Esophagus muscularis mucosa (tissue), 4 donors: ENCODE measurements around the gene SCAMP1.

ENCODE experiments used
- CTCF ChIP-seq, 3 experiments: fragments of 200-600 bp in 2 of 3; fragments of 450-650 bp in 1 of 3; sonication (generic) in 2 of 3; IDR thresholded peaks; one replicate each; pipeline ENCODE4 v1.5.1; 2017 to 2019; ENCODE audit warnings: antibody characterized with exemption in 3 of 3, mild to moderate bottlenecking in 2 of 3, moderate library complexity in 1 of 3
- EP300 ChIP-seq: sonication (generic); formaldehyde crosslinking; IDR thresholded peaks from one replicate; pipeline ENCODE4 v1.6.1; 2017; ENCODE audit warnings: antibody characterized with exemption
- POLR2A ChIP-seq: fragments of 450-650 bp; IDR thresholded peaks from one replicate; pipeline ENCODE4 v1.6.1; 2017; ENCODE audit warnings: antibody characterized with exemption, moderate library complexity, mild to moderate bottlenecking, low read depth
- POLR2AphosphoS5 ChIP-seq, 2 donors: sonication (generic); formaldehyde crosslinking; IDR thresholded peaks; one replicate each; pipeline ENCODE4 v1.6.1; 2017; ENCODE audit warnings: antibody characterized with exemption in 2 of 2

GRCh38 chr5:78506261-78507024, 146.0 kb downstream of the SCAMP1 start:
- TF ChIP-seq CTCF (IDR thresholded peaks at IDR 0.05) (no peak), POLR2AphosphoS5 (IDR thresholded peaks at IDR 0.05) (no peak), POLR2A (no peak), EP300 (no peak)
